Endothelial cell of umbilical vein (primary cell): ENCODE data around the gene NAMPT.

Experiments used
- EZH2 ChIP-seq: IDR thresholded peaks from 2 replicates; pipeline ENCODE4 v1.6.1; 2012; ENCODE audit warnings: borderline replicate concordance, low read depth, mild to moderate bottlenecking, moderate library complexity, low read length, inconsistent platforms; ENCODE audit not compliant: severe bottlenecking
- FOS ChIP-seq: IDR thresholded peaks from 2 replicates; pipeline ENCODE4 v1.6.1; 2011; ENCODE audit warnings: mild to moderate bottlenecking, low read length, moderate library complexity, borderline replicate concordance; ENCODE audit not compliant: insufficient read depth
- GATA2 ChIP-seq: IDR thresholded peaks from 2 replicates; pipeline ENCODE4 v1.7.0; 2011; ENCODE audit warnings: low read depth, mild to moderate bottlenecking, moderate library complexity, mixed read lengths, low read length; ENCODE audit not compliant: insufficient read length, insufficient read depth
- JUN ChIP-seq: IDR thresholded peaks from 2 replicates; pipeline ENCODE4 v1.6.1; 2011; ENCODE audit warnings: borderline replicate concordance, low read depth; ENCODE audit not compliant: insufficient read length, insufficient read depth
- MAX ChIP-seq: IDR thresholded peaks from 2 replicates; pipeline ENCODE4 v1.6.1; 2011; ENCODE audit not compliant: insufficient read depth, insufficient read length
- MYC ChIP-seq: IDR thresholded peaks from one replicate; pipeline ENCODE4 v1.6.1; 2011; ENCODE audit warnings: mild to moderate bottlenecking, low read depth, low read length
- POLR2A ChIP-seq: IDR thresholded peaks from 2 replicates; pipeline ENCODE4 v1.6.1; 2012; ENCODE audit warnings: low read depth, mild to moderate bottlenecking, control low read depth, low read length
- POLR2AphosphoS5 ChIP-seq: IDR thresholded peaks from 2 replicates; pipeline ENCODE4 v1.6.1; 2012; ENCODE audit warnings: low read depth, mild to moderate bottlenecking, control low read depth, low read length, moderate library complexity; ENCODE audit not compliant: insufficient read depth
- TF ChIP-seq, protein P1 (sequence below), 2 donors: IDR thresholded peaks; 1 replicate in 1 of 2; 2 replicates in 1 of 2; pipeline ENCODE4 v1.5.1; 2011; ENCODE audit warnings: low read length in 2 of 2, mild to moderate bottlenecking in 2 of 2, moderate library complexity in 2 of 2, control low read depth in 1 of 2, inconsistent platforms in 1 of 2, low read depth in 1 of 2; ENCODE audit not compliant: insufficient read depth in 1 of 2; ENCODE audit errors: extremely low read depth in 1 of 2

GRCh38 chr7:106258789-106259188 is 26.0 kb downstream of the NAMPT start:
- TF ChIP-seq, protein P1, sequence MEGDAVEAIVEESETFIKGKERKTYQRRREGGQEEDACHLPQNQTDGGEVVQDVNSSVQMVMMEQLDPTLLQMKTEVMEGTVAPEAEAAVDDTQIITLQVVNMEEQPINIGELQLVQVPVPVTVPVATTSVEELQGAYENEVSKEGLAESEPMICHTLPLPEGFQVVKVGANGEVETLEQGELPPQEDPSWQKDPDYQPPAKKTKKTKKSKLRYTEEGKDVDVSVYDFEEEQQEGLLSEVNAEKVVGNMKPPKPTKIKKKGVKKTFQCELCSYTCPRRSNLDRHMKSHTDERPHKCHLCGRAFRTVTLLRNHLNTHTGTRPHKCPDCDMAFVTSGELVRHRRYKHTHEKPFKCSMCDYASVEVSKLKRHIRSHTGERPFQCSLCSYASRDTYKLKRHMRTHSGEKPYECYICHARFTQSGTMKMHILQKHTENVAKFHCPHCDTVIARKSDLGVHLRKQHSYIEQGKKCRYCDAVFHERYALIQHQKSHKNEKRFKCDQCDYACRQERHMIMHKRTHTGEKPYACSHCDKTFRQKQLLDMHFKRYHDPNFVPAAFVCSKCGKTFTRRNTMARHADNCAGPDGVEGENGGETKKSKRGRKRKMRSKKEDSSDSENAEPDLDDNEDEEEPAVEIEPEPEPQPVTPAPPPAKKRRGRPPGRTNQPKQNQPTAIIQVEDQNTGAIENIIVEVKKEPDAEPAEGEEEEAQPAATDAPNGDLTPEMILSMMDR (IDR thresholded peaks at IDR 0.05; ENCODE audit: extremely low read depth in 1 of 2, insufficient read depth in 1 of 2, low read depth in 1 of 2, low read length in 2 of 2), result no peak
- TF ChIP-seq EZH2 (no peak), POLR2A (no peak), JUN (no peak), POLR2AphosphoS5 (no peak), MYC (no peak), MAX (no peak), GATA2 (no peak), FOS (no peak)
